Astrocyte of the cerebellum (primary cell): ENCODE data around the gene MYO1E.

ENCODE experiments used
- DNase-seq: peaks from one replicate; pipeline ENCODE4 v3.0.0-alpha.2; 2011; ENCODE audit warnings: low read depth
- H3K4me3 ChIP-seq: 2 replicates; pipeline ENCODE4 v1.5.1; 2011; ENCODE audit warnings: mild to moderate bottlenecking, low read depth, low read length, moderate library complexity
- CTCF ChIP-seq: IDR thresholded peaks from 2 replicates; pipeline ENCODE4 v1.5.1; 2012; ENCODE audit warnings: low read length, low read depth, moderate library complexity, mild to moderate bottlenecking; ENCODE audit errors: missing control alignments
- in situ Hi-C: cut with HindIII; loops from 2 replicates; pipeline ENCODE4 v1.10.0; 2017; ENCODE audit warnings: low sequenced_read_pairs

MYO1E gene

GRCh38 chr15:59217876-59218498 is 154.7 kb downstream of the MYO1E start:
- DNase-seq: no peak
- in situ Hi-C loops: no loop called here
- no peak for TF ChIP-seq CTCF
- no peak overlapping the region for H3K4me3 ChIP-seq

- TF ChIP-seq CTCF: no peak
- no peak overlapping the region for H3K4me3 ChIP-seq
- in situ Hi-C loops: no loop called here
- no peak for DNase-seq
Observed at GRCh38 chr15:59216911-59217310, 155.8 kb downstream of the MYO1E start.

GRCh38 chr15:59210186-59210585 is 162.5 kb downstream of the MYO1E start:
- in situ Hi-C loops: no loop called here
- TF ChIP-seq CTCF: no peak
- no peak overlapping the region for H3K4me3 ChIP-seq
- no peak for DNase-seq

- no peak for DNase-seq
- TF ChIP-seq CTCF: no peak
- in situ Hi-C loops: no loop called here
- no peak overlapping the region for H3K4me3 ChIP-seq
Observed at GRCh38 chr15:59208613-59209249, 163.9 kb downstream of the MYO1E start.

GRCh38 chr15:59206623-59207183 is 166.0 kb downstream of the MYO1E start, which contains the start of gene LDHAL6B:
TSS of gene LDHAL6B (plus strand) at chr15:59206843. CDS start at chr15:59206941, 98 bp downstream.
- DNase-seq: no peak
- in situ Hi-C loops: no loop called here
- H3K4me3 ChIP-seq: no peak within 1 kb of the TSS
- TF ChIP-seq CTCF: no peak

- in situ Hi-C loops: no loop called here
- H3K4me3 ChIP-seq: no peak overlapping the region
- DNase-seq: no peak
- no peak for TF ChIP-seq CTCF
Observed at GRCh38 chr15:59205839-59206622, 166.6 kb downstream of the MYO1E start.
